ENCODE data around the gene HMGCL. TPM values are rescaled to one million over a fixed set of nuclear protein-coding genes. Genes with fewer than 3 reads are reported as not detected.
"Not testable (repeated sequence)": the region's sequence is repeated elsewhere in the genome, so short reads cannot be mapped to it uniquely, and the experiment has no call there.

HMGCL gene
- 28.2 TPM for total RNA-seq

- ATAC-seq: peak; percentile 95
Observed at GRCh38 chr1:23825076-23825761, at the start of gene HMGCL. TSS of gene HMGCL (minus strand) at chr1:23825429. CDS start at chr1:23825415, 14 bp downstream.

- no peak for ATAC-seq
Observed at GRCh38 chr1:23872421-23872820, 47.2 kb upstream of the HMGCL start.

GRCh38 chr1:23869051-23869450 is 43.8 kb upstream of the HMGCL start:
- ATAC-seq: no peak

GRCh38 chr1:23868557-23869016 is 43.4 kb upstream of the HMGCL start:
- ATAC-seq: peak; percentile 4

- peak; percentile 97 for ATAC-seq
Observed at GRCh38 chr1:23867895-23868556, 42.8 kb upstream of the HMGCL start, which contains the start of gene FUCA1. TSS of gene FUCA1 (minus strand) at chr1:23868290. CDS start at chr1:23868286, 4 bp downstream.

GRCh38 chr1:23867542-23867894 is 42.3 kb upstream of the HMGCL start:
- ATAC-seq: no peak

GRCh38 chr1:23865543-23865930 is 40.3 kb upstream of the HMGCL start:
- no peak for ATAC-seq

- no peak for ATAC-seq
Observed at GRCh38 chr1:23864801-23865542, 39.7 kb upstream of the HMGCL start.

GRCh38 chr1:23862640-23863039 is 37.4 kb upstream of the HMGCL start:
- ATAC-seq: no peak

GRCh38 chr1:23854568-23854967 is 29.3 kb upstream of the HMGCL start:
- ATAC-seq: no peak

- not testable (repeated sequence) for ATAC-seq
Observed at GRCh38 chr1:23853124-23853523, 27.9 kb upstream of the HMGCL start.

- ATAC-seq: not testable (repeated sequence)
Observed at GRCh38 chr1:23851406-23851805, 26.2 kb upstream of the HMGCL start.

- no peak for ATAC-seq
Observed at GRCh38 chr1:23848673-23849616, 23.7 kb upstream of the HMGCL start.

- ATAC-seq: not testable (repeated sequence)
Observed at GRCh38 chr1:23847482-23848095, 22.4 kb upstream of the HMGCL start.

- no peak for ATAC-seq
Observed at GRCh38 chr1:23845163-23845562, 19.9 kb upstream of the HMGCL start.

- no peak for ATAC-seq
Observed at GRCh38 chr1:23843644-23844043, 18.4 kb upstream of the HMGCL start.

GRCh38 chr1:23838401-23838866 is 13.2 kb upstream of the HMGCL start:
- ATAC-seq: peak; percentile 98

GRCh38 chr1:23837908-23838307 is 12.7 kb upstream of the HMGCL start:
- ATAC-seq: peak; percentile 36

- ATAC-seq: no peak
Observed at GRCh38 chr1:23836037-23836436, 10.8 kb upstream of the HMGCL start.

GRCh38 chr1:23834156-23834555 is 8.9 kb upstream of the HMGCL start:
- ATAC-seq: not testable (repeated sequence)

GRCh38 chr1:23827717-23828116 is 2.5 kb upstream of the HMGCL start:
- ATAC-seq: no peak

GRCh38 chr1:23826590-23826989 is 1.4 kb upstream of the HMGCL start:
- ATAC-seq: not testable (repeated sequence)
